Spleen (tissue), 11 donors: ENCODE results near the gene KCNC3. TPM values are rescaled to one million over a fixed set of nuclear protein-coding genes. Genes with fewer than 3 reads are reported as not detected.

Experiments
- DNase-seq: peaks from one replicate; pipeline ENCODE4 v3.0.0-alpha.2; 2020
- H3K27ac ChIP-seq, 8 donors: fragments of 200-600 bp; sonication (generic) in 7 of 8; 1 replicate in 4 of 8; 2 replicates in 4 of 8; pipeline versions ENCODE4 v1.5.0 to v1.8.0; 2016 to 2021; ENCODE audit warnings: inconsistent platforms in 4 of 8, mild to moderate bottlenecking in 4 of 8, moderate library complexity in 1 of 8
- H3K27me3 ChIP-seq, 7 donors: fragments of 200-600 bp; sonication (generic) in 6 of 7; replicated peaks in 1 of 7; 1 replicate in 4 of 7; 2 replicates in 3 of 7; pipeline versions ENCODE4 v1.5.0 to v1.8.0; 2016 to 2021; ENCODE audit warnings: inconsistent platforms in 3 of 7, mild to moderate bottlenecking in 1 of 7
- H3K36me3 ChIP-seq, 6 donors: fragments of 200-600 bp; sonication (generic) in 5 of 6; 1 replicate in 4 of 6; 2 replicates in 2 of 6; pipeline versions ENCODE4 v1.5.0 to v1.8.0; 2016 to 2021; ENCODE audit warnings: inconsistent platforms in 2 of 6
- H3K4me1 ChIP-seq, 6 donors: fragments of 200-600 bp; sonication (generic) in 5 of 6; 1 replicate in 3 of 6; 2 replicates in 3 of 6; pipeline versions ENCODE4 v1.5.0 to v1.8.0; 2016 to 2021; ENCODE audit warnings: inconsistent platforms in 3 of 6
- H3K4me3 ChIP-seq, 8 donors: fragments of 200-600 bp; sonication (generic) in 7 of 8; 1 replicate in 4 of 8; 2 replicates in 4 of 8; pipeline versions ENCODE4 v1.5.0 to v1.8.0; 2016 to 2021; ENCODE audit warnings: inconsistent platforms in 4 of 8, mild to moderate bottlenecking in 4 of 8, moderate library complexity in 2 of 8
- H3K9me3 ChIP-seq, 8 donors: fragments of 200-600 bp; sonication (generic) in 7 of 8; 1 replicate in 4 of 8; 2 replicates in 4 of 8; pipeline versions ENCODE4 v1.5.0 to v1.8.0; 2016 to 2021; ENCODE audit warnings: inconsistent platforms in 4 of 8
- CTCF ChIP-seq, 11 experiments: fragments of 200-600 bp in 7 of 11; fragments of 450-650 bp in 4 of 11; sonication (generic) in 4 of 11; IDR thresholded peaks in 8 of 11; conservative IDR thresholded peaks in 3 of 11; 1 replicate in 7 of 11; 2 replicates in 4 of 11; pipeline versions ENCODE4 v1.4.0 to v1.8.0; 2016 to 2021; ENCODE audit warnings: antibody characterized with exemption in 11 of 11, inconsistent platforms in 4 of 11, mild to moderate bottlenecking in 1 of 11
- POLR2A ChIP-seq, 3 donors: fragments of 450-650 bp; IDR thresholded peaks; one replicate each; pipeline ENCODE4 v1.5.1; 2017; ENCODE audit warnings: antibody characterized with exemption in 3 of 3, mild to moderate bottlenecking in 1 of 3
- POLR2AphosphoS5 ChIP-seq, 3 donors: sonication (generic); formaldehyde crosslinking; IDR thresholded peaks; one replicate each; pipeline ENCODE4 v1.5.1; 2017; ENCODE audit warnings: antibody characterized with exemption in 3 of 3
- WGBS, 5 donors: extraction: QIAGEN DNeasy Blood & Tissue Kit in 3 of 5; methylation state at CpG; one replicate each; pipeline versions ENCODE4 v1.1.5 to v1.1.7; 2013 to 2018; 5-methylcytosine and 5-hydroxymethylcytosine counted together
- intact Hi-C: fragments of 100-400 bp; cut with DNase I; formaldehyde crosslinking; loops from one replicate; pipeline ENCODE4 v1.15.0; 2023; ENCODE audit warnings: low total_unique reads
- polyA plus RNA-seq, 3 donors: library from polyadenylated mRNA; stranded (reverse); fragments of 200-250 nt; gene quantifications; one replicate each; pipeline ENCODE4 v1.2.1, GENCODE V29; 2013
- total RNA-seq, 7 donors: library from RNA; depleted of rRNA in 3 of 7; stranded (reverse); fragments of >200 nt in 3 of 7; fragmentation: NEBNext Ultra II Directional in 4 of 7; extraction: Animal tissue kit (Norgen Biotek cat#: 25700) in 4 of 7; gene quantifications; one replicate each; pipeline versions ENCODE4 v1.1.0 to v1.2.1, GENCODE V29; 2016 to 2021
- donor health status: healthy with polysubstance abuse.
- donor health status: DM: no; HTN: no; CAD: no; lungs with moderate emphysema.
- donor health status: DM: no; HTN: no; CAD: no.
- donor health status: Bipolar disorder and iron deficiency.
- donor health status: healthy.
- donor health status: DM: no; HTN: no; CAD: no.
- donor health status: DM: yes; HTN: yes; CAD: no.

KCNC3 gene
- total and polyA plus RNA-seq, 10 donors, result 0.72 to 20.8 (median 5.2) TPM

GRCh38 chr19:50275577-50276368 lies 53.4 kb downstream of the KCNC3 start:
- Histone ChIP-seq H3K9me3 (no peaks in the 10 kb centered on the region), H3K4me1 (no peaks in the 10 kb centered on the region), H3K4me3 (no peak overlapping the region), H3K27ac (no peak overlapping the region), H3K27me3 (peaks cover 0 to 46% (median 0%) of the 10 kb centered on the region in 7 donors), H3K36me3 (no peaks in the 10 kb centered on the region)
- intact Hi-C loops, result no loop called here
- no peak for TF ChIP-seq POLR2A (IDR thresholded peaks at IDR 0.05)
- TF ChIP-seq CTCF (IDR thresholded peaks at IDR 0.05 in 8 of 11, conservative IDR thresholded peaks at IDR 0.05 in 3 of 11), result no peak
- TF ChIP-seq POLR2AphosphoS5 (IDR thresholded peaks at IDR 0.05), result no peak
- DNase-seq, result no peak
- WGBS, 5 donors, result 78 to 83% (median 83%) methylated on average over 19 to 26 of the region's 26 CpGs

GRCh38 chr19:50273821-50274220 lies 55.4 kb downstream of the KCNC3 start:
- intact Hi-C loops, result no loop called here
- no peak for DNase-seq
- TF ChIP-seq POLR2AphosphoS5 (IDR thresholded peaks at IDR 0.05) (no peak), CTCF (IDR thresholded peaks at IDR 0.05 in 8 of 11, conservative IDR thresholded peaks at IDR 0.05 in 3 of 11) (no peak), POLR2A (IDR thresholded peaks at IDR 0.05) (no peak)
- H3K9me3 ChIP-seq, result no peaks in the 10 kb centered on the region
- 87 to 92% (median 89%) methylated on average over 7 of the region's 7 CpGs for WGBS, 5 donors
- peaks cover 0 to 62% (median 0%) of the 10 kb centered on the region in 7 donors for H3K27me3 ChIP-seq
- no peaks in the 10 kb centered on the region for H3K4me1 ChIP-seq
- H3K36me3 ChIP-seq, result no peaks in the 10 kb centered on the region
- H3K27ac ChIP-seq, result no peak overlapping the region
- H3K4me3 ChIP-seq, result no peak overlapping the region

- Histone ChIP-seq H3K27ac (no peak overlapping the region), H3K27me3 (peaks cover 0 to 73% (median 0%) of the 10 kb centered on the region in 7 donors), H3K4me3 (no peak overlapping the region), H3K36me3 (no peaks in the 10 kb centered on the region), H3K9me3 (no peaks in the 10 kb centered on the region), H3K4me1 (no peaks in the 10 kb centered on the region)
- DNase-seq, result no peak
- TF ChIP-seq CTCF (IDR thresholded peaks at IDR 0.05 in 8 of 11, conservative IDR thresholded peaks at IDR 0.05 in 3 of 11), result no peak
- no peak for TF ChIP-seq POLR2A (IDR thresholded peaks at IDR 0.05)
- TF ChIP-seq POLR2AphosphoS5 (IDR thresholded peaks at IDR 0.05), result no peak
- 76 to 88% (median 85%) methylated on average over 14 of the region's 14 CpGs for WGBS, 5 donors
- intact Hi-C loops, result no loop called here
Measured at GRCh38 chr19:50272263-50272897, 56.8 kb downstream of the KCNC3 start.

- Histone ChIP-seq H3K4me1 (no peaks in the 10 kb centered on the region), H3K36me3 (no peaks in the 10 kb centered on the region), H3K27me3 (peaks cover 0 to 58% (median 0%) of the 10 kb centered on the region in 7 donors), H3K9me3 (no peaks in the 10 kb centered on the region), H3K27ac (no peak overlapping the region), H3K4me3 (no peak overlapping the region)
- 67 to 77% (median 73%) methylated on average over 2 of the region's 2 CpGs for WGBS, 5 donors
- no peak for TF ChIP-seq POLR2AphosphoS5 (IDR thresholded peaks at IDR 0.05)
- intact Hi-C loops, result no loop called here
- DNase-seq, result no peak
Measured at GRCh38 chr19:50269653-50270052, 59.5 kb downstream of the KCNC3 start.
